HG02938 (cell line): ENCODE data around the gene SLC16A10.
"Not testable (repeated sequence)": the region's sequence is repeated elsewhere in the genome, so short reads cannot be mapped to it uniquely, and the experiment has no call there.

ENCODE experiments used
- ATAC-seq: cut with Tn5 transposase; IDR thresholded peaks from one replicate; pipeline ENCODE4 v1.9.1; 2021; ENCODE audit warnings: mild to moderate bottlenecking, moderate library complexity; ENCODE audit not compliant: unreplicated experiment

SLC16A10 gene

GRCh38 chr6:111184827-111185532 is 97.7 kb downstream of the SLC16A10 start:
- no peak for ATAC-seq

- ATAC-seq: no peak
Measured at GRCh38 chr6:111185954-111186353, 98.7 kb downstream of the SLC16A10 start.

GRCh38 chr6:111187874-111188273 is 100.6 kb downstream of the SLC16A10 start:
- no peak for ATAC-seq

- ATAC-seq: not testable (repeated sequence)
Measured at GRCh38 chr6:111189666-111190210, 102.4 kb downstream of the SLC16A10 start.

GRCh38 chr6:111190637-111191036 is 103.3 kb downstream of the SLC16A10 start:
- ATAC-seq: no peak

- ATAC-seq: not testable (repeated sequence)
Measured at GRCh38 chr6:111191136-111191535, 103.8 kb downstream of the SLC16A10 start.

- no peak for ATAC-seq
Measured at GRCh38 chr6:111192911-111193555, 105.7 kb downstream of the SLC16A10 start.

GRCh38 chr6:111195656-111196055 is 108.4 kb downstream of the SLC16A10 start:
- no peak for ATAC-seq

GRCh38 chr6:111198841-111199240 is 111.5 kb downstream of the SLC16A10 start:
- no peak for ATAC-seq

GRCh38 chr6:111199935-111200334 is 112.6 kb downstream of the SLC16A10 start:
- no peak for ATAC-seq

- ATAC-seq: no peak
Measured at GRCh38 chr6:111200350-111201243, 113.3 kb downstream of the SLC16A10 start.

GRCh38 chr6:111201244-111201554 is 113.9 kb downstream of the SLC16A10 start:
- no peak for ATAC-seq

GRCh38 chr6:111201764-111202163 is 114.5 kb downstream of the SLC16A10 start:
- ATAC-seq: no peak

GRCh38 chr6:111203539-111203938 is 116.2 kb downstream of the SLC16A10 start:
- ATAC-seq: not testable (repeated sequence)

GRCh38 chr6:111204305-111204704 is 117.0 kb downstream of the SLC16A10 start:
- no peak for ATAC-seq

- ATAC-seq: no peak
Measured at GRCh38 chr6:111204881-111205280, 117.6 kb downstream of the SLC16A10 start.

GRCh38 chr6:111205502-111205901 is 118.2 kb downstream of the SLC16A10 start:
- no peak for ATAC-seq

- no peak for ATAC-seq
Measured at GRCh38 chr6:111207141-111207858, 120.0 kb downstream of the SLC16A10 start.

GRCh38 chr6:111208933-111209332 is 121.6 kb downstream of the SLC16A10 start:
- no peak for ATAC-seq

GRCh38 chr6:111210194-111210728 is 123.0 kb downstream of the SLC16A10 start:
- peak; percentile 61 for ATAC-seq
